OCI-LY7 (cell line): ENCODE results near the gene SMIM24. TPM values are rescaled to one million over a fixed set of nuclear protein-coding genes. Genes with fewer than 3 reads are reported as not detected.

Source experiments
- BruUV-seq: library from RNA; stranded (reverse); fragments of 400-500 nt; replicated peaks from 2 replicates; lab custom pipeline; 2021; lab: Mats Ljungman, UMichigan
- CTCF ChIA-PET: fragments of 300-600 bp; sonication (Branson Sonifier 250); formaldehyde crosslinking; loops from one replicate; lab custom pipeline; 2022; ENCODE audit warnings: antibody characterized with exemption; ENCODE audit not compliant: unreplicated experiment; lab: Charles Lee
- POLR2A ChIA-PET: fragments of 300-600 bp; sonication (Branson Sonifier 250); formaldehyde crosslinking; loops from one replicate; lab custom pipeline; 2022; ENCODE audit warnings: antibody characterized with exemption; lab: Charles Lee
- DNase-seq: peaks from one replicate; pipeline ENCODE4 v3.0.0-alpha.2; 2015; ENCODE audit warnings: low spot score
- H2AFZ ChIP-seq: fragments of 200-600 bp; sonication (generic), shearing (Covaris generic); 2 replicates; pipeline ENCODE4 v1.6.1; 2014; ENCODE audit warnings: mild to moderate bottlenecking, antibody characterized with exemption, low read length, moderate library complexity
- H3K27ac ChIP-seq: fragments of 200-600 bp; sonication (generic); 2 replicates; pipeline ENCODE4 v1.5.1; 2014; ENCODE audit warnings: mixed run types, low read depth, mild to moderate bottlenecking, moderate library complexity, low read length, inconsistent platforms; ENCODE audit not compliant: poor library complexity, severe bottlenecking
- H3K36me3 ChIP-seq: fragments of 200-600 bp; sonication (generic); 2 replicates; pipeline ENCODE4 v1.6.1; 2014; ENCODE audit warnings: mild to moderate bottlenecking, antibody characterized with exemption, low read length, moderate library complexity, mixed read lengths; ENCODE audit not compliant: insufficient read depth
- H3K4me1 ChIP-seq: fragments of 200-600 bp; sonication (generic); 2 replicates; pipeline ENCODE4 v1.5.1; 2014; ENCODE audit warnings: mild to moderate bottlenecking, low read length; ENCODE audit not compliant: insufficient read depth, poor library complexity, severe bottlenecking
- H3K4me2 ChIP-seq: fragments of 200-600 bp; sonication (generic); 2 replicates; pipeline ENCODE4 v1.6.1; 2014; ENCODE audit warnings: mild to moderate bottlenecking, low read length
- H3K4me3 ChIP-seq: fragments of 200-600 bp; sonication (generic); 2 replicates; pipeline ENCODE4 v1.5.1; 2014; ENCODE audit warnings: mild to moderate bottlenecking, low read depth, low read length; ENCODE audit not compliant: poor library complexity, severe bottlenecking
- H3K79me2 ChIP-seq: fragments of 200-600 bp; sonication (generic); 2 replicates; pipeline ENCODE4 v1.6.1; 2016; ENCODE audit warnings: low read depth, mild to moderate bottlenecking, low read length, moderate library complexity, mixed read lengths; ENCODE audit not compliant: insufficient read depth
- H3K9me2 ChIP-seq: fragments of 200-600 bp; sonication (generic); 2 replicates; pipeline ENCODE4 v1.6.1; 2016; ENCODE audit warnings: mild to moderate bottlenecking, low read length, mixed read lengths; ENCODE audit not compliant: insufficient read depth
- H3K9me3 ChIP-seq: fragments of 200-600 bp; sonication (generic); 2 replicates; pipeline ENCODE4 v1.6.1; 2014; ENCODE audit warnings: mild to moderate bottlenecking, mixed run types, low read length, mixed read lengths
- H4K20me1 ChIP-seq: fragments of 200-600 bp; sonication (generic); 2 replicates; pipeline ENCODE4 v1.6.1; 2014; ENCODE audit warnings: mild to moderate bottlenecking, antibody characterized with exemption, low read length, moderate library complexity, mixed read lengths; ENCODE audit not compliant: insufficient read depth
- EZH2phosphoT487 ChIP-seq: fragments of 200-600 bp; sonication (generic); IDR thresholded peaks from 2 replicates; pipeline ENCODE4 v1.6.1; 2018; ENCODE audit warnings: low read depth, borderline replicate concordance, mild to moderate bottlenecking, mixed run types, antibody characterized with exemption, low read length, moderate library complexity, mixed read lengths
- intact Hi-C: fragments of 100-400 bp; cut with micrococcal nuclease; formaldehyde crosslinking; loops from one replicate; pipeline ENCODE4 v1.10.0; 2022; ENCODE audit not compliant: unreplicated experiment
- small RNA-seq: library from RNA; depleted of rRNA; stranded (forward); fragments of <200 nt; gene quantifications from one replicate; pipeline ENCODE3, GENCODE V24; 2014
- total RNA-seq, 2 experiments: library from RNA; depleted of rRNA in 1 of 2; stranded (reverse); fragments of >200 nt in 1 of 2; shearing (Covaris generic) in 1 of 2; gene quantifications; 2 replicates each; pipeline ENCODE4 v1.2.3, GENCODE V29; 2014 to 2022
- TF ChIP-seq, protein P1 (sequence below): fragments of 200-600 bp; sonication (generic); conservative IDR thresholded peaks from 2 replicates; pipeline ENCODE4 v1.5.1; 2014; ENCODE audit warnings: mild to moderate bottlenecking, antibody characterized with exemption, low read length, moderate library complexity, mixed read lengths

The SMIM24 gene
- total RNA-seq, 2 experiments from 2014 or later: 6.8 to 9.9 TPM

DNA sequence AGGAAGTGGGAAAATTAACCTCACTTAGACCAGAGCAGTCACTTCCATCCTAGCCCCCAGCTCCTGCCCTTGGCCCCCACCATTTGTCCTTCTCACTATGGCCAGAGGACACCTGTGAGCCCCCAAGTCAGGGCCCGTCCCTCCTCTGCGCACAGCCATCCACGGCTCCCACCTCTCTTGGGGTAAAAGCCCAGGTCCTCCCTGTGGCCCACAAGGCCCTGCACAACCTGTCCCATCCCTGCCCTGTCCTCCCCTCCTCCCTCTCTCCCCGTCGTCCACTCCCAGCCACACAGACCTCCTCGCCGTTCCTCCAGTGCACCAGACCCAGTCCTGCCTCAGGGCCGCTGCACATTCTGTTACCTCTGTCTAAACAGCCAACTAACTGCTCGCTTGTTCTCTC, 53.9 kb downstream of the SMIM24 start:
- no TSS peak for BruUV-seq
- H4K20me1 ChIP-seq: no peaks in the 10 kb centered on the region
- POLR2A ChIA-PET: no interaction called here

More for the DNA sequence above, 53.9 kb downstream of the SMIM24 start:
- Histone ChIP-seq H3K9me3 (no peaks in the 10 kb centered on the region), H3K4me3 (no peak overlapping the region), H3K27ac (no peak overlapping the region), H3K4me2 (no peak overlapping the region), H3K9me2 (no peaks in the 10 kb centered on the region), H3K4me1 (no peaks in the 10 kb centered on the region), H3K36me3 (no peaks in the 10 kb centered on the region), H3K79me2 (no peaks in the 10 kb centered on the region), H2AFZ (no peak overlapping the region)
- intact Hi-C loops: no loop called here
- DNase-seq: no peak
- TF ChIP-seq, protein P1, sequence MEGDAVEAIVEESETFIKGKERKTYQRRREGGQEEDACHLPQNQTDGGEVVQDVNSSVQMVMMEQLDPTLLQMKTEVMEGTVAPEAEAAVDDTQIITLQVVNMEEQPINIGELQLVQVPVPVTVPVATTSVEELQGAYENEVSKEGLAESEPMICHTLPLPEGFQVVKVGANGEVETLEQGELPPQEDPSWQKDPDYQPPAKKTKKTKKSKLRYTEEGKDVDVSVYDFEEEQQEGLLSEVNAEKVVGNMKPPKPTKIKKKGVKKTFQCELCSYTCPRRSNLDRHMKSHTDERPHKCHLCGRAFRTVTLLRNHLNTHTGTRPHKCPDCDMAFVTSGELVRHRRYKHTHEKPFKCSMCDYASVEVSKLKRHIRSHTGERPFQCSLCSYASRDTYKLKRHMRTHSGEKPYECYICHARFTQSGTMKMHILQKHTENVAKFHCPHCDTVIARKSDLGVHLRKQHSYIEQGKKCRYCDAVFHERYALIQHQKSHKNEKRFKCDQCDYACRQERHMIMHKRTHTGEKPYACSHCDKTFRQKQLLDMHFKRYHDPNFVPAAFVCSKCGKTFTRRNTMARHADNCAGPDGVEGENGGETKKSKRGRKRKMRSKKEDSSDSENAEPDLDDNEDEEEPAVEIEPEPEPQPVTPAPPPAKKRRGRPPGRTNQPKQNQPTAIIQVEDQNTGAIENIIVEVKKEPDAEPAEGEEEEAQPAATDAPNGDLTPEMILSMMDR: no peak
- no peak for TF ChIP-seq EZH2phosphoT487
- CTCF ChIA-PET: no interaction called here

Small RNA genes within 50 kb of the gene (small RNA-seq; reads per million reads assigned to genes)
- gene RF00212: not detected

Other genes starting within 250 kb of the SMIM24 start
- gene NFIC, start 113.9 kb downstream of the SMIM24 start, total RNA-seq (2014; rRNA removed; shearing (Covaris generic)): 1.0 and 1.7 TPM in 2 replicates
- 1.5 and 1.8 TPM in 2 replicates for gene NFIC, start 113.9 kb downstream of the SMIM24 start, total RNA-seq (2022)
- gene SMIM44, start 2.9 kb upstream of the SMIM24 start, total RNA-seq (2014; rRNA removed; shearing (Covaris generic)): not detected in 2 replicates
- gene SMIM44, start 2.9 kb upstream of the SMIM24 start, total RNA-seq (2022): not detected in 2 replicates
- 12.3 and 13.1 TPM in 2 replicates for gene DOHH, start 20.1 kb upstream of the SMIM24 start, total RNA-seq (2014; rRNA removed; shearing (Covaris generic))
- 9.8 and 11.3 TPM in 2 replicates for gene DOHH, start 20.1 kb upstream of the SMIM24 start, total RNA-seq (2022)
- 39.8 and 61.2 TPM in 2 replicates for gene FZR1, start 25.8 kb upstream of the SMIM24 start, total RNA-seq (2014; rRNA removed; shearing (Covaris generic))
- 65.3 and 67.9 TPM in 2 replicates for gene FZR1, start 25.8 kb upstream of the SMIM24 start, total RNA-seq (2022)
- 0.44 and 1.1 TPM in 2 replicates for gene TEKTIP1, start 58.6 kb upstream of the SMIM24 start, total RNA-seq (2014; rRNA removed; shearing (Covaris generic))
- 7.0 and 9.7 TPM in 2 replicates for gene TEKTIP1, start 58.6 kb upstream of the SMIM24 start, total RNA-seq (2022)
- 74.4 and 79.4 TPM in 2 replicates for gene MFSD12, start 77.1 kb upstream of the SMIM24 start, total RNA-seq (2014; rRNA removed; shearing (Covaris generic))
- 72.6 and 78.8 TPM in 2 replicates for gene MFSD12, start 77.1 kb upstream of the SMIM24 start, total RNA-seq (2022)
- 105 and 119 TPM in 2 replicates for gene HMG20B, start 92.4 kb upstream of the SMIM24 start, total RNA-seq (2014; rRNA removed; shearing (Covaris generic))
- 91.0 and 108 TPM in 2 replicates for gene HMG20B, start 92.4 kb upstream of the SMIM24 start, total RNA-seq (2022)
- not detected in 2 replicates for gene GIPC3, start 105.0 kb upstream of the SMIM24 start, total RNA-seq (2014; rRNA removed; shearing (Covaris generic))
- gene GIPC3, start 105.0 kb upstream of the SMIM24 start, total RNA-seq (2022): not detected in 2 replicates
- gene TBXA2R, start 126.3 kb upstream of the SMIM24 start, total RNA-seq (2014; rRNA removed; shearing (Covaris generic)): not detected in 2 replicates
- gene TBXA2R, start 126.3 kb upstream of the SMIM24 start, total RNA-seq (2022): not detected in 2 replicates
- gene CACTIN, start 146.3 kb upstream of the SMIM24 start, total RNA-seq (2014; rRNA removed; shearing (Covaris generic)): 35.9 and 38.6 TPM in 2 replicates
- gene CACTIN, start 146.3 kb upstream of the SMIM24 start, total RNA-seq (2022): 33.0 and 34.2 TPM in 2 replicates
- gene PIP5K1C, start 219.9 kb upstream of the SMIM24 start, total RNA-seq (2014; rRNA removed; shearing (Covaris generic)): 6.3 and 7.6 TPM in 2 replicates
- gene PIP5K1C, start 219.9 kb upstream of the SMIM24 start, total RNA-seq (2022): 13.7 and 15.1 TPM in 2 replicates
- gene TJP3, start 227.9 kb upstream of the SMIM24 start, total RNA-seq (2014; rRNA removed; shearing (Covaris generic)): 0.69 and 1.8 TPM in 2 replicates
- 1.8 and 2.3 TPM in 2 replicates for gene TJP3, start 227.9 kb upstream of the SMIM24 start, total RNA-seq (2022)